ENCODE data around the gene MPDU1. TPM values are rescaled to one million over a fixed set of nuclear protein-coding genes. Genes with fewer than 3 reads are reported as not detected.
A peak's percentile ranks its signal among the peaks of the same experiment; 100 is the strongest.

MPDU1 gene
- total and polyA plus RNA-seq, 2 of the 13 experiments (the other 11 are each of a cell fraction or from before 2014, with no cell fraction given) = 112 to 167 TPM

DNA sequence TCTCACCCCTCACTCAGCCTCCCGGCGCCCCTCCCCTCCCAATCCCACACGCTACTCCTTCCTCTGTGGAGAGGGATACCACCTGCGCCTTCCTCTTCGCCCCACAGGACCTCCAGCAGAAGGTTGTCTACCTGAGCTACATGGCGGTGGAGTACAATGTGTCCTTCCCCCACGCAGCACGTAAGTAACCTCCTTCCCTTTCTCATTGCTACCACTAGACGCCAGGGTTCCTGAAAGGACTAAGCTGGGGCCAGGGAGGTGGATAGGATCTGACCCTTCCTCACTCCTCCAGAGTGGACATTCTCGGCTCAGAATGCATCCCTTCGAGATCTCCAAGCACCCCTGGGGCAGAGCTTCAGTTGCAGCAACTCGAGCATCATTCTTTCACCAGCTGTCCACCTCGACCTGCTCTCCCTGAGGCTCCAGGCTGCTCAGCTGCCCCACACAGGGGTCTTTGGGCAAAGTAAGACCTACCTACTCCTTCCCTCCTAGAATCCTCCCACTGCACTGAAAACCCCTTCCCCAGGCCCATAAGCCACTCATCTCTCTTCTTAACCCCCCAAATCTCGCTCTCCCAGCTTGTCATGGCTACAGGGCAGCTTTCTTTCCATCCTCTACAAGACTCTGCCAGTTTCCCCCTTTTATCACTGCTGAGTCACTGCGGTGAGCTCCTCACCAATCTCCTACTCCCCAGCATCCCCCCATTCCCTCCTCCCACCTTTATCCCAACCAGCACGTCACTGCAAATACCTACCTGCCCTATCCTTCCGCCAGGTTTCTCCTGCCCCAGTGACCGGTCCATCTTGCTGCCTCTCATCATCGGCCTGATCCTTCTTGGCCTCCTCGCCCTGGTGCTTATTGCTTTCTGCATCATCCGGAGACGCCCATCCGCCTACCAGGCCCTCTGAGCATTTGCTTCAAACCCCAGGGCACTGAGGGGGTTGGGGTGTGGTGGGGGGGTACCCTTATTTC lies 2.8 kb upstream of the MPDU1 start:
- Histone ChIP-seq H3K4me1 (ENCODE audit: insufficient read depth, low read length) (peaks cover 80% of the 10 kb centered on the region), H3K4me2 (ENCODE audit: low read depth, low read length) (peak overlapping the region; percentile 72), H3K27me3 (ENCODE audit: control insufficient read depth in 1 of 2, insufficient read depth in 2 of 2, low read length in 2 of 2) (no peaks in the 10 kb centered on the region; a peak in 1 of 5 replicates), H3K4me3 (replicated peaks in 1 of 3; ENCODE audit: insufficient read depth in 1 of 3, low read depth in 2 of 3, low read length in 3 of 3) (peak overlapping the region in 1 of 3 experiments; percentile 58; a peak in 1 of 6 replicates), H3K27ac (ENCODE audit: extremely low read length, insufficient read depth, low read length) (peak overlapping the region; percentile 88), H3K36me3 (replicated peaks in 1 of 2; ENCODE audit: control insufficient read depth in 1 of 2, insufficient read depth in 2 of 2, low read length in 2 of 2) (peaks cover 8 to 30% of the 10 kb centered on the region in 2 experiments), H3K79me2 (ENCODE audit: insufficient read depth, low read length) (peaks cover 33% of the 10 kb centered on the region), H4K20me1 (ENCODE audit: insufficient read depth, low read length) (peaks cover 35% of the 10 kb centered on the region), H3K9ac (ENCODE audit: insufficient read depth, low read depth, low read length) (peak overlapping the region; percentile 75; the same call in 1 of the 2 replicates), H3K9me3 (ENCODE audit: low read length) (no peaks in the 10 kb centered on the region), H2AFZ (ENCODE audit: low read length) (no peak overlapping the region)
- FAIRE-seq (no peak), DNase-seq (ENCODE audit: low spot score) (no peak), ATAC-seq (no peak; the same call in 2 of the 3 replicates)
- in situ Hi-C loops (cut with HindIII; ENCODE audit: extremely low pct_ligation_motif_present, low pct_unique_long_range_greater_than_20kb) = no loop called here
- BruUV-seq (replicated peaks) = no TSS peak
- intact Hi-C loops (cut with micrococcal nuclease; ENCODE audit: unreplicated experiment) = no loop called here
- CTCF ChIA-PET (ENCODE audit: low intra/inter-chr PET ratio, low total read pairs) = no interaction called here
- 92% methylated on average over 23 of the region's 23 CpGs for WGBS (ENCODE audit: low lambda C conversion rate)
- POLR2A ChIA-PET = interaction anchor here (1.3 to 3.6 kb wide), 2 partner anchors 47 to 106 kb away, joined by 6 to 37 read pairs; partner anchors contain the start of genes SAT2 and TP53
- TF ChIP-seq YEATS2 (CRISPR knock-in tag; IDR thresholded peaks at IDR 0.05; ENCODE audit: borderline replicate concordance) (no peak), NCOA1 (CRISPR knock-in tag; IDR thresholded peaks at IDR 0.05) (no peak), CCAR2 (optimal IDR thresholded peaks at IDR 0.05; ENCODE audit: low read depth, low read length) (no peak), STAT5B (CRISPR knock-in tag; IDR thresholded peaks at IDR 0.05) (no peak)

Measured in HepG2 (cell line).